B cell (primary cell): ENCODE results near the gene TEX261.

ENCODE experiments used
- EZH2 ChIP-seq: IDR thresholded peaks from 2 replicates; pipeline ENCODE4 v1.6.1; 2012; ENCODE audit warnings: borderline replicate concordance, low read depth, mild to moderate bottlenecking, moderate library complexity, low read length; ENCODE audit not compliant: insufficient read depth, poor library complexity, severe bottlenecking
- TF ChIP-seq, protein P1 (sequence below): fragments of 200-600 bp; IDR thresholded peaks from one replicate; pipeline ENCODE4 v1.8.0; 2022; ENCODE audit warnings: antibody characterized with exemption, mild to moderate bottlenecking

GRCh38 chr2:71001592-71001927 is 6.9 kb upstream of the TEX261 start:
- TF ChIP-seq, protein P1, sequence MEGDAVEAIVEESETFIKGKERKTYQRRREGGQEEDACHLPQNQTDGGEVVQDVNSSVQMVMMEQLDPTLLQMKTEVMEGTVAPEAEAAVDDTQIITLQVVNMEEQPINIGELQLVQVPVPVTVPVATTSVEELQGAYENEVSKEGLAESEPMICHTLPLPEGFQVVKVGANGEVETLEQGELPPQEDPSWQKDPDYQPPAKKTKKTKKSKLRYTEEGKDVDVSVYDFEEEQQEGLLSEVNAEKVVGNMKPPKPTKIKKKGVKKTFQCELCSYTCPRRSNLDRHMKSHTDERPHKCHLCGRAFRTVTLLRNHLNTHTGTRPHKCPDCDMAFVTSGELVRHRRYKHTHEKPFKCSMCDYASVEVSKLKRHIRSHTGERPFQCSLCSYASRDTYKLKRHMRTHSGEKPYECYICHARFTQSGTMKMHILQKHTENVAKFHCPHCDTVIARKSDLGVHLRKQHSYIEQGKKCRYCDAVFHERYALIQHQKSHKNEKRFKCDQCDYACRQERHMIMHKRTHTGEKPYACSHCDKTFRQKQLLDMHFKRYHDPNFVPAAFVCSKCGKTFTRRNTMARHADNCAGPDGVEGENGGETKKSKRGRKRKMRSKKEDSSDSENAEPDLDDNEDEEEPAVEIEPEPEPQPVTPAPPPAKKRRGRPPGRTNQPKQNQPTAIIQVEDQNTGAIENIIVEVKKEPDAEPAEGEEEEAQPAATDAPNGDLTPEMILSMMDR, result no peak
- no peak for TF ChIP-seq EZH2
